OCI-LY3 (cell line): Measurements from ENCODE around the gene GRIP1.

Source experiments
- H2AFZ ChIP-seq: fragments of 200-600, 300-600 bp; shearing (Covaris generic); 2 replicates; pipeline ENCODE4 v1.6.0; 2014; ENCODE audit warnings: antibody characterized with exemption, low read depth, low read length
- H3K27ac ChIP-seq: fragments of 200-600, 300-600 bp; sonication (generic); 2 replicates; pipeline ENCODE4 v1.5.1; 2014; ENCODE audit warnings: mild to moderate bottlenecking, low read length, moderate library complexity, mixed read lengths
- H3K27me3 ChIP-seq: fragments of 200-600, 300-600 bp; sonication (generic); 2 replicates; pipeline ENCODE4 v1.6.1; 2014; ENCODE audit warnings: low read depth, low read length, mixed read lengths
- H3K36me3 ChIP-seq: fragments of 200-600, 300-600 bp; sonication (generic); replicated peaks from 2 replicates; pipeline ENCODE3; 2014; ENCODE audit warnings: low read depth, low read length, mixed read lengths
- H3K4me1 ChIP-seq: fragments of 300-600, 200-600 bp; sonication (generic); 2 replicates; pipeline ENCODE4 v1.6.1; 2014; ENCODE audit warnings: low read length, mixed read lengths
- H3K4me2 ChIP-seq: fragments of 200-600, 300-600 bp; sonication (generic); 2 replicates; pipeline ENCODE4 v1.6.1; 2014; ENCODE audit warnings: low read length, mixed read lengths
- H3K4me3 ChIP-seq: fragments of 300-600, 200-600 bp; sonication (generic); 2 replicates; pipeline ENCODE4 v1.5.1; 2014; ENCODE audit warnings: antibody characterized with exemption, mild to moderate bottlenecking, low read length, moderate library complexity
- H3K79me2 ChIP-seq: fragments of 300-600, 200-600 bp; shearing (Covaris generic); 2 replicates; pipeline ENCODE4 v1.6.1; 2014; ENCODE audit warnings: mild to moderate bottlenecking, low read length, mixed read lengths
- H3K9ac ChIP-seq: fragments of 300-600, 200-600 bp; shearing (Covaris generic); 2 replicates; pipeline ENCODE4 v1.6.0; 2014; ENCODE audit warnings: mild to moderate bottlenecking, low read length, moderate library complexity
- H3K9me3 ChIP-seq: fragments of 200-600, 300-600 bp; shearing (Covaris generic); 2 replicates; pipeline ENCODE4 v1.6.1; 2014; ENCODE audit warnings: low read length, mixed read lengths; ENCODE audit not compliant: insufficient read depth
- H4K20me1 ChIP-seq: fragments of 200-600, 300-600 bp; sonication (generic); 2 replicates; pipeline ENCODE4 v1.6.1; 2016; ENCODE audit warnings: low read length, mixed read lengths; ENCODE audit not compliant: insufficient read depth
- CTCF ChIP-seq: fragments of 200-600, 300-600 bp; sonication (generic); IDR thresholded peaks from 2 replicates; pipeline ENCODE4 v1.5.1; 2014; ENCODE audit warnings: antibody characterized with exemption, low read length, low read depth
- EZH2phosphoT487 ChIP-seq: fragments of 200-600 bp; shearing (Covaris generic); IDR thresholded peaks from 2 replicates; pipeline ENCODE4 v1.6.1; 2018; ENCODE audit warnings: antibody characterized with exemption, mixed run types, low read depth

Gene GRIP1

DNA sequence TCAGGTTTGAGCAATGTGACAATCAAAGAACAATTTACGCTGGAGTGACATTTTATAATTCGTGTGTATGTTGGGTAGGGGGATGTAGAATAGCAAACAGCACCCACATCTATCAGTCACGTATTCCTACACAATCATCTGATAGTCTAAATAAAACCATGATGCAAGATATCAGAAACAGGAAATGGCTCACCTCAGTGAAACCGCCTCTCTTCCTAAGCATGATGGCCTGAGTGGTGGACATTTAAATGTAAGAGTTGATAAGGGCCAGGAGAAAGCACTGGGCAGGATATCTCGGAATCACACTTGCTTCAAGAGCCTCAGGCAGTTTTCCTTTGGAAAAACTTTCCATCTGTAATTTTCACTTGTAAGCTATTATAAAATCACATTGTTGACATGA lies 128.2 kb downstream of the GRIP1 start:
- Histone ChIP-seq H3K36me3 (no peaks in the 10 kb centered on the region), H3K27ac (no peak overlapping the region), H3K4me2 (no peak overlapping the region), H3K4me1 (peaks cover 6% of the 10 kb centered on the region), H3K9me3 (no peaks in the 10 kb centered on the region), H3K79me2 (no peaks in the 10 kb centered on the region), H3K9ac (no peak overlapping the region), H4K20me1 (no peaks in the 10 kb centered on the region), H2AFZ (no peak overlapping the region), H3K27me3 (no peaks in the 10 kb centered on the region), H3K4me3 (no peak overlapping the region)
- TF ChIP-seq EZH2phosphoT487: no peak
- TF ChIP-seq CTCF: no peak

DNA sequence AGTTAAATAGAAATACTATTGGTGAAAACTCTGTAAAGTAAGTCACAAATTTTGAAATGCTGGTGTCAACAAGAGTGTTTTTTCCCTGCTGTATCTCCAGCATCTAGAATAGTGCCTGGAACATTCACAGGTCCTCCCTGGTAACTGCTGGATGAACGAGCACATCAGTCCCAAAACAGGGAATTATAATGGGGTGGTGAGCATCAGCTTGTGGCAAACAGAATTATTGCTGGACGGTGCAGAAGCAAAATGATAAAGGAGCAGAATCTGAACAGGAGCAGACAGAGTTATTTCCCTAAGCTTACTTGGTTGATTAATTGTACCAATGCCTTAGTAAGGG lies 129.9 kb downstream of the GRIP1 start:
- Histone ChIP-seq H3K4me1 (peaks cover 6% of the 10 kb centered on the region), H3K4me2 (no peak overlapping the region), H2AFZ (no peak overlapping the region), H3K36me3 (no peaks in the 10 kb centered on the region), H3K79me2 (no peaks in the 10 kb centered on the region), H3K9ac (no peak overlapping the region), H3K9me3 (no peaks in the 10 kb centered on the region), H3K27ac (no peak overlapping the region), H3K27me3 (no peaks in the 10 kb centered on the region), H3K4me3 (no peak overlapping the region), H4K20me1 (no peaks in the 10 kb centered on the region)
- TF ChIP-seq EZH2phosphoT487 (no peak), CTCF (no peak)

GRCh38 chr12:66548338-66549049 lies 130.4 kb downstream of the GRIP1 start:
- H3K9ac ChIP-seq: no peak overlapping the region
- H2AFZ ChIP-seq: no peak overlapping the region
- TF ChIP-seq EZH2phosphoT487: no peak
- TF ChIP-seq CTCF: peak; percentile 13; the same call in 1 of the 2 replicates
- H3K79me2 ChIP-seq: no peaks in the 10 kb centered on the region
- no peak overlapping the region for H3K4me3 ChIP-seq
- peaks cover 6% of the 10 kb centered on the region for H3K4me1 ChIP-seq
- no peak overlapping the region for H3K4me2 ChIP-seq
- no peaks in the 10 kb centered on the region for H3K9me3 ChIP-seq
- no peaks in the 10 kb centered on the region for H3K27me3 ChIP-seq
- H3K27ac ChIP-seq: no peak overlapping the region
- no peaks in the 10 kb centered on the region for H4K20me1 ChIP-seq
- H3K36me3 ChIP-seq: no peaks in the 10 kb centered on the region

- Histone ChIP-seq H3K27me3 (no peaks in the 10 kb centered on the region), H4K20me1 (no peaks in the 10 kb centered on the region), H3K9ac (no peak overlapping the region), H3K79me2 (no peaks in the 10 kb centered on the region), H3K4me1 (no peaks in the 10 kb centered on the region), H3K9me3 (no peaks in the 10 kb centered on the region), H3K4me3 (no peak overlapping the region), H3K4me2 (no peak overlapping the region), H3K36me3 (no peaks in the 10 kb centered on the region), H2AFZ (no peak overlapping the region), H3K27ac (no peak overlapping the region)
- TF ChIP-seq EZH2phosphoT487 (no peak), CTCF (no peak)
These were observed 137.4 kb downstream of the GRIP1 start for GRCh38 chr12:66541426-66541825.
